DND-41 (cell line): ENCODE measurements around the gene RNF215.

Experiments used
- ATAC-seq: fragments of 200-7000 bp; cut with Tn5 transposase; 3 replicates; pipeline ENCODE4 v1.9.1; 2021; ENCODE audit warnings: low read depth; ENCODE audit not compliant: insufficient read depth
- DNase-seq: peaks from one replicate; pipeline ENCODE4 v3.0.0-alpha.2; 2020
- H2AFZ ChIP-seq: 2 replicates; pipeline ENCODE4 v1.6.0; 2012; ENCODE audit warnings: low read depth, low read length
- H3K27ac ChIP-seq: 2 replicates; pipeline ENCODE4 v1.5.1; 2012; ENCODE audit warnings: low read length, inconsistent platforms
- H3K27me3 ChIP-seq: fragments of 200-600 bp; sonication (generic); 2 replicates; pipeline ENCODE4 v1.6.0; 2012; ENCODE audit warnings: low read length, mild to moderate bottlenecking, inconsistent platforms; ENCODE audit not compliant: insufficient read depth, poor library complexity
- H3K36me3 ChIP-seq: 2 replicates; pipeline ENCODE4 v1.5.1; 2012; ENCODE audit warnings: low read length, inconsistent platforms; ENCODE audit not compliant: insufficient read depth
- H3K4me1 ChIP-seq: 2 replicates; pipeline ENCODE4 v1.5.1; 2012; ENCODE audit warnings: mild to moderate bottlenecking, low read length; ENCODE audit not compliant: insufficient read depth
- H3K4me2 ChIP-seq: 2 replicates; pipeline ENCODE4 v1.6.0; 2012; ENCODE audit warnings: mild to moderate bottlenecking, moderate library complexity, low read length, inconsistent platforms; ENCODE audit not compliant: insufficient read depth
- H3K4me3 ChIP-seq, 2 experiments: fragments of 200-600 bp in 1 of 2; shearing (Covaris generic) in 1 of 2; 2 replicates each; pipeline ENCODE4 v1.5.1; 2012 to 2016; ENCODE audit warnings: inconsistent platforms in 2 of 2, low read length in 2 of 2, mild to moderate bottlenecking in 2 of 2, low read depth in 1 of 2, moderate library complexity in 1 of 2
- H3K79me2 ChIP-seq: 2 replicates; pipeline ENCODE4 v1.6.0; 2012; ENCODE audit warnings: low read length, inconsistent platforms; ENCODE audit not compliant: insufficient read depth
- H3K9ac ChIP-seq: 2 replicates; pipeline ENCODE4 v1.6.0; 2012; ENCODE audit warnings: low read depth, mild to moderate bottlenecking, inconsistent platforms, low read length, moderate library complexity
- H3K9me3 ChIP-seq: 2 replicates; pipeline ENCODE4 v1.5.1; 2012; ENCODE audit warnings: low read length, moderate library complexity, mild to moderate bottlenecking, inconsistent platforms; ENCODE audit not compliant: insufficient read depth, severe bottlenecking
- H4K20me1 ChIP-seq: 2 replicates; pipeline ENCODE4 v1.6.0; 2012; ENCODE audit warnings: low read length; ENCODE audit not compliant: insufficient read depth
- CTCF ChIP-seq: IDR thresholded peaks from 2 replicates; pipeline ENCODE4 v1.5.1; 2012; ENCODE audit warnings: borderline replicate concordance, low read length, moderate library complexity, mild to moderate bottlenecking; ENCODE audit not compliant: poor library complexity, severe bottlenecking; ENCODE audit errors: extremely low read depth
- EZH2 ChIP-seq: IDR thresholded peaks from 3 replicates; pipeline ENCODE4 v1.6.1; 2012; ENCODE audit warnings: borderline replicate concordance, low read depth, mild to moderate bottlenecking, moderate library complexity, low read length, inconsistent platforms; ENCODE audit not compliant: severe bottlenecking

RNF215 gene

DNA sequence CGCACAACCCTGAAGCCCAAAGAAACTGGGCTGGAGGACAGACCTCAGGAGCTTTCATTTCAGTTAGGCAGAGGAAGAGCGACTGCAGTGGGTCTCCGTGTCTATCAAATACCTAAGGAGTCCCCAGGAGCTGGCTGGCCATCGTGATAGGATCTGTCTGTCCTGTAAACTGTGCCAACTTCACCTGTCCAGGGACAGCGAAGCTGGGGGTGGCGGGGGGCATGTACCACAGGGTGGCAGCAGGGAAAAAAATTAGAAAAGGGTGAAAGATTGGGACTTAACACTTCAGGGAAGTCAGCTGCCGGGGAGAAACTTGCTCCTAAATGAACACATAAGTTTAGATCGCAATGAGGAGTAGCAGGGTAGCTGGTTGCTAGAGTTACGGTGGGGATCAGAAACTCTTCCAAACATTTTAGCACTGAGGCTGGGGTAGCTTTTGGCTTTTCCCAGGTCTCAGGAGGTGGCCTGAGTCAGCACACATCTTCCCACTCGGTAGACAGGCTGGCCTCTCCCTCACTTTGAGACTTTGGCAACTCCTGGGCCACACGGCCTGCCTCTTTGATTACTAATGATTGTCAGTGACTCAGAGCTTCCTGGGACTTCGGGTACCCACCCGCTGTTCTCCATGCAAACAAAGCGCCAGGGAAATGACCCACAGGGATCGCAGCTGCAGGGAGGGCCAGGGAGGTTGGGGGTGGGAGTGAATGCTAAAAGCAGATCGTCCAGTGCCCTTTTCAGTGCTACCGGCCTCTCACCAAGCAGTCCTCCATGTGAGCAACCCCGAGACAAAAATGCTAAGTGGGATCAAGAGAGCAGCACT lies 35.5 kb upstream of the RNF215 start:
- Histone ChIP-seq H3K36me3 (peaks cover 53% of the 10 kb centered on the region), H3K4me3 (peak overlapping the region; percentile 57 to 91; a peak in 3 of 4 replicates), H3K4me1 (peaks cover 59% of the 10 kb centered on the region), H3K9ac (peak overlapping the region; percentile 94), H2AFZ (peak overlapping the region; percentile 69), H3K9me3 (no peaks in the 10 kb centered on the region), H3K27ac (peak overlapping the region; percentile 92), H3K79me2 (peaks cover 40% of the 10 kb centered on the region), H3K4me2 (peak overlapping the region; percentile 99), H3K27me3 (no peaks in the 10 kb centered on the region), H4K20me1 (peaks cover 11% of the 10 kb centered on the region)
- peak; percentile 2 for TF ChIP-seq CTCF
- no peak for TF ChIP-seq EZH2
- ATAC-seq (no peak), DNase-seq (peak; percentile 33)

DNA sequence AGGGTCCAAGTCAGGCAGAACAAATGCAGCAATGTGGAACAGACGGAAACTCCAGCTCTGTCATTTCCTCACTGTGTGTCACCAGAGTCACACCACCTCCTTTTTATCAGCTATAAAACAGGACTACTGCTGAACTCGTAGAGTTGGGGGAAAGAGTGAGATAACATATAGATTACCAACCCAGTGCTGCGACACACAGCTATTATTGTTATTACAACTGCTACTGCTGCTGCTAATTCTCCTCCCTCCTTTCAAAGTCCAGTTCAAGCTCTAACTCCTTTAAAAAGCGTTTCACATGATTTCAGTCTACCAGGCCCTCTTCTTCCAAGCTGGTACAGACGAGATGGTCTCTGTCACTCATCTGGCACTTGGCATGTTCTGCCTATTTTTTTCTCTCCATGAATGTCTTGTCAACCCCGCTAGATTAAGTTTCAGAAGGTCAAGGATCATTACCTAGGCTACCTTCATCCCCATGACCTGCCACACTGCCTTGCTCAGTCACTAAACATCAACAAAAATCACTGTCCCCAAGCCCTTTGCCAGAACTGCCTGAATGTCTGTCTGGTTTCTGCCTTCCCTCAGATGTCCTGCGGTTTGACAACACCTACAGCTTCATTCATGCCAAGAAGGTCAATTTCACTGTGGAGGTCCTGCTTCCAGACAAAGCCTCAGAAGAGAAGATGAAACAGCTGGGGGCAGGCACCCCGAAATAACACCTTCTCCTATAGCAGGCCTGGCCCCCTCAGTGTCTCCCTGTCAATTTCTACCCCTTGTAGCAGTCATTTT lies 34.7 kb upstream of the RNF215 start:
- Histone ChIP-seq H3K9me3 (no peaks in the 10 kb centered on the region), H3K9ac (peak overlapping the region; percentile 94), H3K27me3 (no peaks in the 10 kb centered on the region), H3K4me2 (peak overlapping the region; percentile 99), H4K20me1 (peaks cover 4% of the 10 kb centered on the region; the same call in 1 of the 2 replicates), H3K36me3 (peaks cover 53% of the 10 kb centered on the region), H2AFZ (no peak overlapping the region), H3K4me3 (peak overlapping the region in 1 of 2 experiments; percentile 91; a peak in 2 of 4 replicates), H3K4me1 (peaks cover 51% of the 10 kb centered on the region), H3K79me2 (peaks cover 35% of the 10 kb centered on the region), H3K27ac (peak overlapping the region; percentile 92)
- no peak for DNase-seq
- ATAC-seq, result no peak
- TF ChIP-seq CTCF (no peak), EZH2 (no peak)

DNA sequence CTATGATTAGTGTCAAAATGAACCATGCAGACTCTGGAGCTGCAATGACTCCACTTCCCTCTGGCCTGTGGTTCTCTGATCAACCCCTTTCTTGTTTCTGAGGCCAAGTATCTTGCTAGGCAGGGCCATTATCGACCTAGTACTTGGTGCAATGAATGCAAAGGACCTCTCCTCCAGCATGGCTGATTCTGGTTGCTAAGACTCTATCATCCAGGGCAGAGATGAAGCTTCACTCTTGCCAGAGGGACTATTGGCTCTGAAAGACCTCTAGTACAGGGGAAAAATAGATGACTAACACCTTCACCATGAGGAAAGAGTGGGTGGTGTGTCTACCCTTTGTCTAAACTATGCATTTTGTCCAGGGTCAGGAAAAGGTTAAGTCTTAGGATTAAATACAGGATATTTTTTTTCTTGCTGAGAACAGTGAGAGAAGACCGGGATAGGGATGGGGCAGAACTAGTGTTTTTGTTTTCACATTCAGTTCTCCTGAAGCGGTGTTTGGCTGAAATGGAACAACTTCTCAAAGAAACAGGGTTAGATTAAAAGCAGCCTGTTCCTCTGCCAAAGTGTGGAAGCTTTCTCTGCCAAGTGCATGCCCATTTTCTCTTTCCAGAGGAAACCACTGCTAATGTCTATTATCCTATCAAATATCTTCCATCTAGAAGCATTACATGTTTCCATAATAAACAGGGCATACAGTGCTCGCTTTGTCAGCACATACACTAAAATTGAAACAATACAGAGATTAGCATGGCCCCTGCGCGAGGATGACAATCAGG lies 33.3 kb upstream of the RNF215 start:
- TF ChIP-seq EZH2, result no peak
- TF ChIP-seq CTCF, result no peak
- DNase-seq (no peak), ATAC-seq (no peak)
- Histone ChIP-seq H3K79me2 (peaks cover 21% of the 10 kb centered on the region), H3K4me2 (no peak overlapping the region; the same call in 1 of the 2 replicates), H3K9me3 (no peaks in the 10 kb centered on the region), H3K4me3 (no peak overlapping the region), H4K20me1 (no peaks in the 10 kb centered on the region), H3K36me3 (peaks cover 62% of the 10 kb centered on the region), H3K4me1 (peaks cover 38% of the 10 kb centered on the region), H3K27ac (no peak overlapping the region; the same call in 1 of the 2 replicates), H2AFZ (no peak overlapping the region), H3K9ac (no peak overlapping the region), H3K27me3 (no peaks in the 10 kb centered on the region)
